Loucy (cell line): ENCODE measurements around the gene RNASE3.

ENCODE experiments used
- EZH2phosphoT487 ChIP-seq: fragments of 200-600 bp; IDR thresholded peaks from 2 replicates; pipeline ENCODE4 v1.6.1; 2018; ENCODE audit warnings: antibody characterized with exemption, mild to moderate bottlenecking, moderate library complexity, borderline replicate concordance
- TF ChIP-seq, protein P1 (sequence below): fragments of 200-600 bp; sonication (generic); conservative IDR thresholded peaks from 2 replicates; pipeline ENCODE4 v1.5.1; 2014; ENCODE audit warnings: mild to moderate bottlenecking, antibody characterized with exemption, low read length

DNA sequence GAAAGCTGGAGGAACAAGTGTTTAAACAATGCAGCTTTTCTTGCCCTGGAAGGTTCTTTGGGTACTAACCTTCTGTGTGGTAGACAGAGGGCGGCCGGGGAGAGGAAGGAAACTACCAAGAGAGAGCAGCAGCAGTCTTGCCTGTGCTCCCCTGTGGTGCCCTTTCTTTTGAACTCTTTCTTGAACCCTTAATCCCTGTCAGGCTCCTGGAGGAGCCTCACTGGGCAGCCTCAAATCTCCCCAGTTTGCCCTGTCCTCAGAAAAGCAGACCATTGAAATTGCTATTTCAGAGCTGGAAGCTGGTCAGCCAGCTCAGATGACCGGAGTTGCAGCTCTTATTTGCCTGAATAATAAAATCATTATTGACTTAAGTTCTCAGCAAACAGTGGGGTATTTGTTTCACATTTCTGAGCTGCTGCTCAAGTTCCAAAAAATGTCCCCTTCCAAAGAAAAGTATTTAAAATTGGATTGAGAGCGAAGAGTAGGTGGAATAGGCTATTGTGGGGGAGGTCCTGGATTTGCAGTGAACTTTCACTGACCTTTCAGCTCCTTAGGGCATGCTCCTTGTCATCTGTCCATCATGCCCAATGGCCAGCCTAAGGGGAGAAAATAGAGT is 42.1 kb upstream of the RNASE3 start:
- TF ChIP-seq, protein P1, sequence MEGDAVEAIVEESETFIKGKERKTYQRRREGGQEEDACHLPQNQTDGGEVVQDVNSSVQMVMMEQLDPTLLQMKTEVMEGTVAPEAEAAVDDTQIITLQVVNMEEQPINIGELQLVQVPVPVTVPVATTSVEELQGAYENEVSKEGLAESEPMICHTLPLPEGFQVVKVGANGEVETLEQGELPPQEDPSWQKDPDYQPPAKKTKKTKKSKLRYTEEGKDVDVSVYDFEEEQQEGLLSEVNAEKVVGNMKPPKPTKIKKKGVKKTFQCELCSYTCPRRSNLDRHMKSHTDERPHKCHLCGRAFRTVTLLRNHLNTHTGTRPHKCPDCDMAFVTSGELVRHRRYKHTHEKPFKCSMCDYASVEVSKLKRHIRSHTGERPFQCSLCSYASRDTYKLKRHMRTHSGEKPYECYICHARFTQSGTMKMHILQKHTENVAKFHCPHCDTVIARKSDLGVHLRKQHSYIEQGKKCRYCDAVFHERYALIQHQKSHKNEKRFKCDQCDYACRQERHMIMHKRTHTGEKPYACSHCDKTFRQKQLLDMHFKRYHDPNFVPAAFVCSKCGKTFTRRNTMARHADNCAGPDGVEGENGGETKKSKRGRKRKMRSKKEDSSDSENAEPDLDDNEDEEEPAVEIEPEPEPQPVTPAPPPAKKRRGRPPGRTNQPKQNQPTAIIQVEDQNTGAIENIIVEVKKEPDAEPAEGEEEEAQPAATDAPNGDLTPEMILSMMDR = no peak
- TF ChIP-seq EZH2phosphoT487 = no peak
